ENCODE data around the gene EXOSC10. TPM values are rescaled to one million over a fixed set of nuclear protein-coding genes. Genes with fewer than 3 reads are reported as not detected.
"Not testable (repeated sequence)": the region's sequence is repeated elsewhere in the genome, so short reads cannot be mapped to it uniquely, and the experiment has no call there.

EXOSC10 gene
- total RNA-seq, 4 donors from 2014 or later = 96.1 to 181 (median 127) TPM

DNA sequence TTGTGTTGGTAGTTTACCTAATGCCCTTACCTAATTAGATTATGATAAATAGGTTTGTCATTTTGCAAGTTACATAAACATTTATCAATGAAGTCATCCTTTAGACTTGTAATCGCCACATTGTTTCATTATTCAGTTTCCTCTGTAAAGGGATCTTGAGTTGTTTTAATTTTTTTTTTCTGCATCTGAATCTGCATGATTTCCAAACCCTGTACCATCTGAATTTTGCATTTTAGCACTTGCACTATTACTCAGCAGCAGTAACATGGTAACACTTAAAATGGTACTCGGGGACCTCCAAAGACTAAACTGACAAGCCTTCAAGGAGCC lies 74.8 kb downstream of the EXOSC10 start:
- H3K4me3 ChIP-seq = no peak overlapping the region
- H3K4me1 ChIP-seq = peaks cover 0 to 17% (median 0%) of the 10 kb centered on the region in 4 donors
- H3K27ac ChIP-seq = no peak overlapping the region
- H3K9me3 ChIP-seq = no peaks in the 10 kb centered on the region
- H3K36me3 ChIP-seq = peaks cover 12 to 91% (median 28%) of the 10 kb centered on the region in 3 donors
- no peak for DNase-seq (ENCODE audit: low spot score in 2 of 2)
- H3K27me3 ChIP-seq = no peaks in the 10 kb centered on the region
- TF ChIP-seq EP300 (IDR thresholded peaks at IDR 0.05) = no peak
- 69 to 73% methylated on average over 2 of the region's 2 CpGs for WGBS, 2 donors

DNA sequence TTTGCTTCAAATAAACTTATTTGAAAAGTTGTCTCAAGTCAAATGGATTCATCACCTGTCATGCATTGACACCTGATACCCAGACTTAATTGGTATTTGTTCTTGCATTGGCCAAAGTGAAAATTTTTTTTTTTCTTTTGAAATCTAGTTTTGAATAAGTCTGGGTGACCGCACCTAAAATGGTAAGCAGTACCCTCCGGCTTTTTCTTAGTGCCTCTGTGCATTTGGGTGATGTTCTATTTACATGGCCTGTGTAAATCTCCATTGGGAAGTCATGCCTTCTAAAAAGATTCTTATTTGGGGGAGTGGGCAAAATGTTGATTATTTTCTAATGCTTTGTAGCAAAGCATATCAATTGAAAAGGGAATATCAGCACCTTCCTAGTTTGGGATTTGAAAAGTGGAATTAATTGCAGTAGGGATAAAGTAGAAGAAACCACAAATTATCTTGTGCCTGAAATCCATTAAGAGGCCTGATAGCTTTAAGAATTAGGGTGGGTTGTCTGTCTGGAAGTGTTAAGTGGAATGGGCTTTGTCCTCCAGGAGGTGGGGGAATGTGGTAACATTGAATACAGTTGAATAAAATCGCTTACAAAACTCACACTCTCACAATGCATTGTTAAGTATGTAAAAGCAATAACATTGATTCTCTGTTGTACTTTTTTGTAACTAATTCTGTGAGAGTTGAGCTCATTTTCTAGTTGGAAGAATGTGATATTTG lies 75.4 kb downstream of the EXOSC10 start:
- Histone ChIP-seq H3K27ac (no peak overlapping the region), H3K27me3 (no peaks in the 10 kb centered on the region), H3K4me1 (peaks cover 0 to 14% (median 0%) of the 10 kb centered on the region in 4 donors), H3K36me3 (peaks cover 12 to 93% (median 33%) of the 10 kb centered on the region in 3 donors), H3K9me3 (no peaks in the 10 kb centered on the region), H3K4me3 (no peak overlapping the region)
- 74 to 77% methylated on average over 3 of the region's 3 CpGs for WGBS, 2 donors
- TF ChIP-seq EP300 (IDR thresholded peaks at IDR 0.05) (no peak), POLR2A (IDR thresholded peaks at IDR 0.05) (no peak)
- TF ChIP-seq, protein P1, sequence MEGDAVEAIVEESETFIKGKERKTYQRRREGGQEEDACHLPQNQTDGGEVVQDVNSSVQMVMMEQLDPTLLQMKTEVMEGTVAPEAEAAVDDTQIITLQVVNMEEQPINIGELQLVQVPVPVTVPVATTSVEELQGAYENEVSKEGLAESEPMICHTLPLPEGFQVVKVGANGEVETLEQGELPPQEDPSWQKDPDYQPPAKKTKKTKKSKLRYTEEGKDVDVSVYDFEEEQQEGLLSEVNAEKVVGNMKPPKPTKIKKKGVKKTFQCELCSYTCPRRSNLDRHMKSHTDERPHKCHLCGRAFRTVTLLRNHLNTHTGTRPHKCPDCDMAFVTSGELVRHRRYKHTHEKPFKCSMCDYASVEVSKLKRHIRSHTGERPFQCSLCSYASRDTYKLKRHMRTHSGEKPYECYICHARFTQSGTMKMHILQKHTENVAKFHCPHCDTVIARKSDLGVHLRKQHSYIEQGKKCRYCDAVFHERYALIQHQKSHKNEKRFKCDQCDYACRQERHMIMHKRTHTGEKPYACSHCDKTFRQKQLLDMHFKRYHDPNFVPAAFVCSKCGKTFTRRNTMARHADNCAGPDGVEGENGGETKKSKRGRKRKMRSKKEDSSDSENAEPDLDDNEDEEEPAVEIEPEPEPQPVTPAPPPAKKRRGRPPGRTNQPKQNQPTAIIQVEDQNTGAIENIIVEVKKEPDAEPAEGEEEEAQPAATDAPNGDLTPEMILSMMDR (IDR thresholded peaks at IDR 0.05) = no peak
- no peak for DNase-seq (ENCODE audit: low spot score in 2 of 2)

DNA sequence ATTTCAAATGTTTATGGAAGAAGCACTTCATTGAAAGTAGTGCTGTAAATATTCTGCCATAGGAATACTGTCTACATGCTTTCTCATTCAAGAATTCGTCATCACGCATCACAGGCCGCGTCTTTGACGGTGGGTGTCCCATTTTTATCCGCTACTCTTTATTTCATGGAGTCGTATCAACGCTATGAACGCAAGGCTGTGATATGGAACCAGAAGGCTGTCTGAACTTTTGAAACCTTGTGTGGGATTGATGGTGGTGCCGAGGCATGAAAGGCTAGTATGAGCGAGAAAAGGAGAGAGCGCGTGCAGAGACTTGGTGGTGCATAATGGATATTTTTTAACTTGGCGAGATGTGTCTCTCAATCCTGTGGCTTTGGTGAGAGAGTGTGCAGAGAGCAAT lies 76.5 kb downstream of the EXOSC10 start:
- no peak overlapping the region for H3K27ac ChIP-seq
- H3K9me3 ChIP-seq = no peaks in the 10 kb centered on the region
- peaks cover 12 to 95% (median 37%) of the 10 kb centered on the region in 3 donors for H3K36me3 ChIP-seq
- no peaks in the 10 kb centered on the region for H3K27me3 ChIP-seq
- WGBS, 2 donors = 87 to 93% methylated on average over 14 of the region's 14 CpGs
- peaks cover 0 to 21% (median 0%) of the 10 kb centered on the region in 4 donors for H3K4me1 ChIP-seq
- no peak for DNase-seq (ENCODE audit: low spot score in 2 of 2)
- TF ChIP-seq POLR2A (IDR thresholded peaks at IDR 0.05) = no peak
- TF ChIP-seq, protein P1 (IDR thresholded peaks at IDR 0.05) = no peak
- no peak for TF ChIP-seq EP300 (IDR thresholded peaks at IDR 0.05)
- H3K4me3 ChIP-seq = no peak overlapping the region

- TF ChIP-seq, protein P1 (IDR thresholded peaks at IDR 0.05) = no peak
- TF ChIP-seq POLR2A (IDR thresholded peaks at IDR 0.05) (no peak), EP300 (IDR thresholded peaks at IDR 0.05) (no peak)
- Histone ChIP-seq H3K4me1 (peaks cover 0 to 52% (median 11%) of the 10 kb centered on the region in 4 donors), H3K9me3 (no peaks in the 10 kb centered on the region), H3K4me3 (no peak overlapping the region), H3K27ac (no peak overlapping the region), H3K36me3 (peaks cover 12 to 100% (median 57%) of the 10 kb centered on the region in 3 donors), H3K27me3 (no peaks in the 10 kb centered on the region)
- WGBS, 2 donors = 90 to 92% methylated on average over 7 of the region's 7 CpGs
- no peak for DNase-seq (ENCODE audit: low spot score in 2 of 2)
These were observed 79.7 kb downstream of the EXOSC10 start for GRCh38 chr1:11019971-11020370.

- WGBS, 2 donors = 76 to 80% methylated on average over 8 of the region's 8 CpGs
- not testable (repeated sequence) for H3K4me3 ChIP-seq; H3K27ac ChIP-seq; DNase-seq (ENCODE audit: low spot score in 2 of 2); H3K9me3 ChIP-seq; H3K27me3 ChIP-seq
- Histone ChIP-seq H3K36me3 (peaks cover 12 to 100% (median 63%) of the 10 kb centered on the region in 3 donors), H3K4me1 (peaks cover 0 to 58% (median 17%) of the 10 kb centered on the region in 4 donors)
These were observed 80.3 kb downstream of the EXOSC10 start for GRCh38 chr1:11019358-11019757.

Other genes with a start within 250 kb of the EXOSC10 start
- gene TARDBP, start 87.2 kb downstream of the EXOSC10 start, total RNA-seq = 100 to 1,000 TPM; 165 to 237 (median 171) TPM
- gene MASP2, start 52.6 kb downstream of the EXOSC10 start, total RNA-seq = not detected
- gene SRM, start 39.9 kb downstream of the EXOSC10 start, total RNA-seq = 100 to 1,000 TPM in 2 of 4 donors, 10 to 100 TPM in 2; 66.2 to 210 (median 87.4) TPM
- gene ANGPTL7, start 89.5 kb upstream of the EXOSC10 start, total RNA-seq = 1,000 to 10,000 TPM; 1,094 to 2,140 (median 1,213) TPM
- gene MTOR, start 162.7 kb upstream of the EXOSC10 start, total RNA-seq = 10 to 100 TPM; 40.4 to 51.4 (median 49.6) TPM
- 10 to 100 TPM in 3 of 4 donors, 1 to 10 TPM in 1; 8.7 to 23.7 (median 17.5) TPM for gene UBIAD1, start 173.3 kb upstream of the EXOSC10 start, total RNA-seq